ENCODE results near the gene POTEC. TPM values are rescaled to one million over a fixed set of nuclear protein-coding genes. Genes with fewer than 3 reads are reported as not detected.

Gene POTEC
- total and polyA plus RNA-seq, 12 donors, result not detected

Other genes starting within 250 kb of the POTEC start
- gene ANKRD30B, start 204.6 kb upstream of the POTEC start, total RNA-seq, result not detected
- gene ANKRD30B, start 204.6 kb upstream of the POTEC start, polyA plus RNA-seq, result not detected

All from heart right ventricle (tissue), 12 donors.